ENCODE measurements around the gene DDX5.

DNA sequence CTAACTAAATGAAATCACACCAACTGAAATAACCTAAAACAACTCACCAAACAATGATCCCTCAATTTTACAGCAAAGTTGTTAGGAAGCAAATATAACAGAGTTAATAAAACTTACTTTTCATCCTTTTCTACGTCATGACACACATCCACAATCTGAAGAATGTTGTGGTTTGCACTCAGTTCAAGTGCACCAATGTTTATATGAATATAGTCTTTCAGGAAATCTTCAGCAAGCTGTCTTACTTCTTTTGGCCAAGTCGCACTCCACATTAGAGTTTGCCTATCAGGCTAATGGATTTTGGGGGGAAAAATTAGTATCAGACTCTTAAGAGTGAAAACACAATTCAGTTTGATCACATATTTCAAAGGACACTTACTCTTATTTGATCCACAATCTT is 3.3 kb downstream of the DDX5 start:
- TF ChIP-seq, protein P1, sequence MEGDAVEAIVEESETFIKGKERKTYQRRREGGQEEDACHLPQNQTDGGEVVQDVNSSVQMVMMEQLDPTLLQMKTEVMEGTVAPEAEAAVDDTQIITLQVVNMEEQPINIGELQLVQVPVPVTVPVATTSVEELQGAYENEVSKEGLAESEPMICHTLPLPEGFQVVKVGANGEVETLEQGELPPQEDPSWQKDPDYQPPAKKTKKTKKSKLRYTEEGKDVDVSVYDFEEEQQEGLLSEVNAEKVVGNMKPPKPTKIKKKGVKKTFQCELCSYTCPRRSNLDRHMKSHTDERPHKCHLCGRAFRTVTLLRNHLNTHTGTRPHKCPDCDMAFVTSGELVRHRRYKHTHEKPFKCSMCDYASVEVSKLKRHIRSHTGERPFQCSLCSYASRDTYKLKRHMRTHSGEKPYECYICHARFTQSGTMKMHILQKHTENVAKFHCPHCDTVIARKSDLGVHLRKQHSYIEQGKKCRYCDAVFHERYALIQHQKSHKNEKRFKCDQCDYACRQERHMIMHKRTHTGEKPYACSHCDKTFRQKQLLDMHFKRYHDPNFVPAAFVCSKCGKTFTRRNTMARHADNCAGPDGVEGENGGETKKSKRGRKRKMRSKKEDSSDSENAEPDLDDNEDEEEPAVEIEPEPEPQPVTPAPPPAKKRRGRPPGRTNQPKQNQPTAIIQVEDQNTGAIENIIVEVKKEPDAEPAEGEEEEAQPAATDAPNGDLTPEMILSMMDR (CRISPR knock-in tag; IDR thresholded peaks at IDR 0.05): no peak
- TF ChIP-seq MAZ (IDR thresholded peaks at IDR 0.05; ENCODE audit: borderline replicate concordance, low read depth, low read length) (no peak), MAZ (CRISPR knock-in tag; IDR thresholded peaks at IDR 0.05; ENCODE audit: low read depth) (no peak), ZNF44 (CRISPR knock-in tag; IDR thresholded peaks at IDR 0.05) (no peak), EP300 (IDR thresholded peaks at IDR 0.05; ENCODE audit: low read depth in 2 of 2, low read length in 2 of 2) (no peak), EP300 (CRISPR knock-in tag; IDR thresholded peaks at IDR 0.05; ENCODE audit: borderline replicate concordance) (no peak), NCOA1 (CRISPR knock-in tag; IDR thresholded peaks at IDR 0.05) (no peak)
- TF ChIP-seq, protein P2, sequence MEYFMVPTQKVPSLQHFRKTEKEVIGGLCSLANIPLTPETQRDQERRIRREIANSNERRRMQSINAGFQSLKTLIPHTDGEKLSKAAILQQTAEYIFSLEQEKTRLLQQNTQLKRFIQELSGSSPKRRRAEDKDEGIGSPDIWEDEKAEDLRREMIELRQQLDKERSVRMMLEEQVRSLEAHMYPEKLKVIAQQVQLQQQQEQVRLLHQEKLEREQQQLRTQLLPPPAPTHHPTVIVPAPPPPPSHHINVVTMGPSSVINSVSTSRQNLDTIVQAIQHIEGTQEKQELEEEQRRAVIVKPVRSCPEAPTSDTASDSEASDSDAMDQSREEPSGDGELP (IDR thresholded peaks at IDR 0.05; ENCODE audit: borderline replicate concordance, low read depth): no peak

Measured in HepG2 (cell line).